TTC549 (cell line): ENCODE measurements around the gene EIF3K.

ENCODE experiments used
- FAIRE-seq: peaks from 2 replicates; lab custom pipeline; 2012; peaks lifted over from hg19 to GRCh38; lab: Jason Lieb, UNC

Gene EIF3K

DNA sequence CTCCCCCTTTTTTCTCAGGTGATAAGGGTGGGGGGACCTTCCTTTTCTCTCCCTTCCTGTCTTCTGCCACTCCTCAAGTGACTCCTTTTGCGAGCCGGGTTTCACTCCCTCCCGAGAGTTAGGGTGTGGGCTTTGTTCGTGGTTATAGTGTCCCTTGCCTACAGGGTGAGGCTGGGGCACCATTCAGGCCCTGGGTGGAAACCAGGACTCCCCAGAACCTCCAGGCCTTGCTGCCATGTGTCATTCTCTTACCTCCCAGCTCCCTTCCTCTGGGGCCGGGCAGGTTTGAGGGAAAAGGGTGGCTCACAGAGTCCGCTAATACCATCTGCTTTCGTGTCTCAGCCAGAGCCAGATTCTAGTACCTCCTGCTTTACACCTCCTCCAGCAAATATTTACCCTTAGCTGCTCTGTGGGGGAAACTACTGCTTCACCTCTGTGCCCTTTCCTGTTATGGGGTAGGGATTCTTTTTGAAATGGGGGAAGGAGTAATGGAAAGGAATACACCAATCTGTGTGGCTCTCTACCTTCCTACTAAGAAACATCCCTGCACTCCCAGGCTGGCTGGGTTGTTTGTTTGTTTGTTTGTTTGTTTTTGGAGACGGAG is 31.3 kb downstream of the EIF3K start:
- no peak for FAIRE-seq

DNA sequence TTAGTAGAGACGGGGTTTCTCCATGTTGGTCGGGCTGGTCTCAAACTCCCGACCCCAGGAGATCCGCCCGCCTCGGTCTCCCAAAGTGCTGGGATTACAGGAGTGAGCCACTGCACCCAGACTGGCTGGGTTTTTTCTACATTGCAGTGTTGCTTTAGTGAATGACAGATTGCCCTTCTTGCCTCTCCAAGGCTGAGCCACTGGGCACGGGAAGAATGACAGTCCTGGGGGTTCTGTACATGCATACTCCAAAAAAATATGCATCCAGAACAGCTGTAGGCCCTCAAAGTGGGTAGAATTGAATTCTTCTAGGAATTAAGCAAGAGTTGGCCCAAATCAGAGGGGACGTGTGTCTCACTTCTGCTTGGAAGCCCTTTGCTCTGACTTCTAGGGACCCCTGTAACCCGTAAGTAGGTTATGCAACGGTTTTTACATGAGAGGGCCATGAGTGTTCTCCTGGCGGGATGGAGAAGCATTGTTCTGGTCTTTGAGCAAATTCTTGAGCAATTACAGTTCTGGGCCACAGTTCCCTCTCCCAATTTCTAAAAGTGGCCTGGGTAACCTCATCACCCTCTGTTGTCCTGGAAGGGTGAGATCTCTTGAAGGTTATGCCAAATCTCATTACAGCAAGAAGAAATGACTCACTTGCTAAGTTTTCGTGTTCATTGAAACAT is 32.1 kb downstream of the EIF3K start:
- FAIRE-seq: no peak

DNA sequence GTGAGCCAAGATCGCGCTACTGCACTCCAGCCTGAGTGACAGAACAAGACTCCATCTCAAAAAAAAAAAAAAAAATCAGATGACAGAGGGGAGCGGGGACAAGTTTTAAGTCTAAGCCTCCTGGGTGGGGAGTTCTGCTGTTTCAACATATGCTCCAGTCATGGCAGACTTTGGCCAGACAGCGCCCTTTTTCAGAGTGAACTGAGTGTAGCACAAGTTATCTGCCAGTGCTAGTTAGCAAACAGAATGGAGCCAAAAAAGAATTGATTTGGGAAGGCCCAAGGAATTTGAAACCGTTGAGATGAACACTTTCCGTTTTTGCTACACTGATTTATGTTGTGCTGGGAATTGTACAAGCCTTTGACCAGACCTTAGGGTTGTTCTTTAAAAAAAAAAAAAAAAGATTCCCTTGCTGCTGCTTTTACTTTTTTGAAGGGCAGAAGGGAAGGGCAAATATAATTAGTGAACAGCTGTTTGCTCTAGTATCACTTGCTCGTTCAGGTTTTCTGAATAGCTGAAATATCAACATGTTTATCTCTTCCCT is 34.1 kb downstream of the EIF3K start:
- FAIRE-seq: no peak

DNA sequence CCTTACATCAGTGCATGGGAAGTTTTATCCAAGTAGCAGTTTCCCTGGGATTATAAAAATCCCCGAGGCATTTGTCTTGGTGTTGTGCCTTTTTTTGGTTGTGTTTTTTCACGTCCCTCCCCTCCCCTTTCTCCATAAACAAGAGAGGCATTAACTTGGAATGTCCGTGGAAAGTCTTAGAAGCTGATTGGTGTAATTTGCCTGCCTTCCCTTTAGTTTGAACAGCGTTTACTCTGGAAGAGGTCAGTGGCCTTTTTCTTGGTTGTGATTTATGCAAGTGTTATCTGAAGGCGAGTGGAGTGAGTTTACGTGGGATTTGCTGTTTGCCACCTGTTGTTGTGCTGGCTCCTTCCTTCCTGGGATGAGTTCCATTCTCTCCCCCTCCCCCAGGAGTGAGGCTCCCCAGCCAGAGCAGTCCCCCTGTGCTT is 35.7 kb downstream of the EIF3K start:
- FAIRE-seq: no peak

DNA sequence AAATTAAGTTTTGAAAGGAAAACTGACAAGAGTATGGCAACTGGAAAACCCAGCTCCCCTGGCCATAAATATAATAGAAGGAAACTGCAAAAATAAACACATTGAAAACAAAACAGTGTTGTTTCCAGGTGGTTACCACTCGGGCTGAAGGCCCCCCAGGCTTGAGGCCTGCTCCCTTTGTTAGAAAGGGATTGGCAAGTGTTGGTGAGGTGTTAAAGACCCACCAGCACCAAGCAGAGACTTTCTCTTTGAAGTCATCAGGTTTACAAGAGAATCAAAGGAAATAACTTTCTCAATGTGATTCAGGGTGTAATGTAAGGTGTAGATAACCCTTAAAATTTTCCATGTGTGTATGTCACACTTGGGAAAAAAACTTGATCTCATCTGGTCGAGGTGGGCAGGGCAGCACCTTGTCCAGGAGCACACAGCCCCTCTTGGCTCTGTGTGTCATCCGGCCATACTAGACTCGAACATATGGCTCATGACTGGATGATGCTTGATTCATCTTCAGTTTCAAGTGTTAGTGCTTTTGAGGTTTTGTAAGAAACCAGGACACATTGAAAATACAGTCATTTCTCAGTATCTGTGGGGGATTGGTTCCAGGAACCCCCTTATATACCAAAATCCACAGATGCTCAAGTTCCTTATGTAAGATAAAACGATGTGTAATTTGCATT is 36.3 kb downstream of the EIF3K start:
- FAIRE-seq: no peak

DNA sequence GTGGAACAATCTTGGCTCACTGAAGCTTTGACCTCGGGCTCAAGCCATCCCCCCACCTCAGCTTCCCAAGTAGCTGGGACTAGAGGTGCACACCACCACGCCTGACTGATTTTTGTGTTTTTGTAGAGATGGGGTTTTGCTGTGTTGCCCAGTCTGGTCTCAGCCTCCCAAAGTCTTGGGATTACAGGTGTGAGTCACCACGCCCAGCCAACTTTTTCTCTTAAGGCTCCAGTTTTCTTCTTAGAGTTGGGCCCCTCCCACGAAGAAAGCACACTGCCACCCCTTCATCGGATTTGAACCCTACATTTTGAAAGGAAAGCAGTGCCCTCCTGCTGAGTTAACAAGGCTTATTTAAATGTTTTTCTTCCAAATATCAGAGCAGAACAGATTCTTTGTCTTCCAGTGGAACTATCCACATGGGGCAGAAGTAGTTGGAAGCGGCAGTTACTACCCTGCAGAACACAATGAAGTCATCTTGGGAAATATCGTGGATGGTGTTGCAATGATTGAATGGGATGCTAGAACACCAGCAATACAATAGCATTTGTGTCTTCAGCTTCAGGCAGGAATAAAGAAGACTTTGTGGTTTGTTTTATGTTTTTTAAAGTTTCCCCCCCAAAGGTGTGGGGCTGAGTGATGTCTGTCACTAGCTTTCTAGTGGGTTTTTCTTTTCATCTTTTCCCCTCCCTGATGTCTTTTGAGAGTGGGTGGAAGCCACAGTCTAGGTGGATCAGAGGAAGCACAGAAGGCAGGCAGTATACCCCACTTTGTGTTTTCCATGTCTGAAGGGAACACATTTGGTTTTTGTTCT is 37.4 kb downstream of the EIF3K start:
- no peak for FAIRE-seq

DNA sequence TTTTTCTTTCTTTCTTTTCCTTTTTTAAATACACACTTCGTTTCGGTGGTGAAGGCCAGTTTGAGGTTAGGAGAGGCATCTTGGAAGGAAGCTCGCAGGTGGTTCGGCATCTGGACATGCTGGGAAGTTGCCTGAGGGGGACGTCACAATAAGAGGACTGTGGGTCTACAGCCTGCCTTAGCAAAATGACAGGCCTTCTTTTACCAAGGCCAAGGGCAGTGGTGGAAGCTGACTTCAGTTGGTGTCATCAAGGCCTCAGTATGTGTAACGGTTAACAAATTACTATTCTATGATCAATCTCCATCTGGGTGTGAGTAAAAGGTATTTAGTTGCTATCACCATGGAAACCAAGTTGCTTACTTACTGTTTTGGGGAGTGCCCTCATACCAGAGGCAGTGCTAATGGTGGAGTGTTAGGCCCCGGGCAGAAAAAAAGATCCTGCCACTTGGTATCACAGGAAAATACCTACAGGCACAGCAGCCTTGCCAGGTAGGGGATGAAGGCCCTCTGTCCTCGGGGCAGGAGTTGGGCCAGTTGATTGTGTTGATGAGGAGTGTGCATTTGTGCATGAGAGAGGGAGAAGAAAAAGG is 38.7 kb downstream of the EIF3K start:
- no peak for FAIRE-seq

DNA sequence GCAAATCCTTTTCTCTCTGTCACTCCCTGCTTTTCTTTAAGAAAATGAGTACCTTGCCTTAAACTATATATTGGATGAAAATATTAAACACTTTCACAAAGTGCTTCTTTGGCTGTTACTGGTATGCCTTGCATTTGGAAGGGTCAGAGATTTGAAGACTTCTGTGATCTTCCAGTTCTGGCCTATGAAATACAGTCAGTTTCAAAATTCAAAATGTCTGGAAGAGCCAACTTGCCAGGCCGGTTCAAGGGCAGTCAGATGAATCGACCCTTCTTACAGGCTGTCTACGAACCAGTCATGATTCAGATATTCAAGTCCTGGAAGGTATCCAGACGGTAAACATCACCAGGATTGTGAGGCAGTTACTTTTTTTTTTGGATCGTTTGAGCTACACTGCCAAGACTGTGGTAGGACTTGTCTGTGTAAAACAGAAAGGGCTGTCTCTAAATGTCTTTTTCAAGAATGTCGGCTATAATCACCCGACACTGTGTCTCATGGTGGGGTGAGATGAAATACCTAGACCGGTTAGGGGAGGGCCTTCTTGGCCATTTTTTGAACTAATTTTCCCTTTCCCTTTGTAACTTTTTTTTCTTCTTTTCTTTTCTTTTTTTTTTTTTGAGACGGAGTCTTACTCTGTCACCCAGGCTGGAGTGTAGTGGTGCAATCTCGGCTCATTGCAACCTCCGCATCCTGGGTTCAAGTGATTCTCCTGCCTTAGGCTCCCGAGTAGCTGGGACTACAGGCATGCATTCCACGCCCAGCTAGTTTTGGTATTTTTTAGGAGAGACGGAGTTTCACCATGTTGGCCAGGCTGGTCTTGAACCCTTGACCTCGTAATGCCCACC is 39.7 kb downstream of the EIF3K start:
- FAIRE-seq: no peak

DNA sequence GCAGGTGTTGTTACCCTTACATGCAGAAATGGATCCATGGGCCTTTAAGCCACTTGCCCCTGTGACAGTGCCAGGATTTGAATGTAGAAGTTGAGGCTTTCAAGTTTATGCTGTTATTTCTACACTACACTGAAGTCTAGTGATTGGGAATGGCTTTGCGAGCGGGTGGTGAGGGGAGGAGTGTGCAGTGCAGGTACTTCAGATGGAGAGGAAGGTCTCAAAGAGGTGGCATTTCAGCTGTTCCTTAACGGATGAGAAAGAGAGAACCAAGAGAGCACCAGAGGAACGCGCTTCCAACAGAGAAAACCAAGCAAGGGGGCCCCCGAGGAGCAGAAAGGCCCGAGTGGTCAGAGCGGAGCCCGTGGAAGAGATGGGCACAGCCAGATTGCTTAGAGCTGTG is 41.7 kb downstream of the EIF3K start:
- no peak for FAIRE-seq

DNA sequence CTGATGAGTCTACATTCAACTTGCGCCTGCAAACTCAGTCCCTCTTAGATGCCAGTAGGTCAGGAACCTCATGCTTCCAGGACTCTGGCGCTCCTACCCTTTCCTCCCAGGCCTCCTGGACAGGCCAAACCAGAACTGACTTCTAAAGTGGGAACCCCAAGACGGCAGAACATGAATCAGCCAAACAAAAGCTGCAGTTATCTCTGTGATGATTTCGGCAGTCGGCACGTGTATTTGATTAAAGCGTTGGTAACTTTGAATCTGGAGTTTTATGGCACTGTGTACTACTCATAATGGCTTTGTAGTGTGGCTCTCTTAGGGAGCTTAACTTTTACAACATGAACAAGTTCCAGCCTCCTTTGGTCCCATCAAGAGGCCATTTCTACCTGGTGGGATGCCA is 42.1 kb downstream of the EIF3K start:
- FAIRE-seq: no peak

DNA sequence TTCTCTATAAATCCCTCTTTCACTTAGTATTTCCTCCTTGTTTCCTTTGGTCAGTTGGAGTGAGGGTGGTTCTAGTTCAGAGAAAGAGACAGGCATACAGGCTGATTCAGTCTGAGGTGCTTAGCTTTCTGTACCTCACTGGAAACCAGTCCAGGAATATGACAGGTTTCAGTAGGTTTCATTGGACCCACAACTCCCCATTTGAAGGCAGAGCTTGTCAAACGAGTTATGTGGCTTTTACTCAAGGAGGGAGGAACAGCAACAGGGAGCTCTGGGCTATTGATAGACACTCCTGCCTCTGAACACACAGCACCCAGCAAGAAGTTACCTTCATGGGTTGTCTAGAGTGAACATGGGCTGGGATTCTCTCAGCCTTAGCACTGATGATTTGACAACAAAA is 43.0 kb downstream of the EIF3K start:
- no peak for FAIRE-seq

DNA sequence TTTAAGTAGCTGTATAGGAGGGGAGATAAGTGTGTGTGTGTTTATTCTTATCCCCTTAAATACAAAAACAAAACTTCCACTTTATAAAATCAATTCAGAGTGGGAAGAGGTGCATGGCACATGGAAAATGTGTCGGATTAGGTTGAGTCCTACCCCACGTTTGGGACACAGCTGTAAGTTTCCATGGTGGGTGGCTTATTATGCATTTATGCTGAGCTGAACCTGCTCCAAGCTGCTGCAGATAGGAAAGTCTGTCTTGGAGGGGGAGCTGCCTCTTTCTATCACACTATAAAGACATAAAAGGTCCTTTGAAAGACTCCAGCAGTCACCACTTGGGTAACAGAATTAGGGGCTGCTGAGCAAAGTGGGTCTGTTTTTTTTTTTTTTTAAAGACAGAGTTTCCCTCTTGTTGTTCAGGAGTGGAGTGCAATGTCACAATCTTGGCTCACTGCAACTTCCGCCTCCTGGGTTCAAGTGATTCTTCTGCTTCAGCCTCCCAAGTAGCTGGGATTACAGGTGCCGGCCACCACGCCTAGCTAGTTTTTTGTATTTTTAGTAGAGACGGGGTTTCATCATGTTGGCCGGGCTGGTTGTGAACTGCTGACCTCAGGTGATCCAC is 43.7 kb downstream of the EIF3K start:
- no peak for FAIRE-seq

DNA sequence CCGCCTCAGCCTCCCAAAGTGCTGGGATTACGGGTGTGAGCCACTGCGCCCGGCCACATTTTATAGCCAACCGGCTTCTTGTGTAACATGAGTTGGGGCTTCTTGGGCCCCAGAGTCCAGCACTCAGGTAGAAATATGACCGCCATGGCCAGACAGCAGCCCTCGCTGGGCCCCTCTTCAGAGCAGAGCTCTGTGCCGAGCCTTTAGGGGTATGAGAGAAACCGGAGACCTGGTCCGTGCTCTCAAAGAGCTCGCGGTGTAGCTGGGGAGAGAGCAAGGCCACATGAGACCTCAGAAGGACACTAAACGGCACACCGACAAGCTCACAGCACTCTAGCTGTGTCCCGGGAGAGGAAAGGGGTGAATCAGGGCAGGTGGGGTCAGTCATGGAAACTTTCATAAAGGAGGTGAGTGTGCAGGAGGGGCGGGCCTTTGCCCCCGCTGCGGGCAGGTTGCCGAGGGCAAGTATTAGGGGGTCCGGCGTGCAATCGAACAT is 44.2 kb downstream of the EIF3K start:
- FAIRE-seq: no peak

DNA sequence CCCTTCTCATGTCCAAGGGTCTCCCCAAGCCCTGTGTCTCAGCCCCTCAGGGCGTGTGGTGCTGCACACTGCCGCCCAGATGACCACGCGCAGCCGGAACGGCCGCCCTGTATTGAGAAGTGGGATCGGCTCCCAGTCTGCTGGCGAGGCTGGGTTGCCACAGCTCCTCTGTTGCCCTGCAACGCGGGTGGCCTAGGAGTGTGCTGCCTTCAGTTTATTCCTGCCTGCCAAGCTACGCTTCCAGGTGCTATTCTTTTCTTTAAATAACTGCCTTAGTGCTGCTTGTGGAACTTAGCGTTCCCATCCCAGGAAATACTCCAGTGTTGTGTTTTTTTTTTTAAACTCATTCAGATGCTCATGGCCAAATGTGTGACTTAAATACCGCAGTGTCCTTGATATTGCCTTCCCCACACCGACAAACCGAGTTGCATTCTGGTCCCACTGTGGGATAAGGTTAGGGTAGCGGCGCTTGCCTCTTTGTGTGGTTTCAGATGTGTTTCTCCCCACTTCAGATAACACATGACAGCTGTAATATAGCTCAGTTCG is 45.0 kb downstream of the EIF3K start:
- no peak for FAIRE-seq

DNA sequence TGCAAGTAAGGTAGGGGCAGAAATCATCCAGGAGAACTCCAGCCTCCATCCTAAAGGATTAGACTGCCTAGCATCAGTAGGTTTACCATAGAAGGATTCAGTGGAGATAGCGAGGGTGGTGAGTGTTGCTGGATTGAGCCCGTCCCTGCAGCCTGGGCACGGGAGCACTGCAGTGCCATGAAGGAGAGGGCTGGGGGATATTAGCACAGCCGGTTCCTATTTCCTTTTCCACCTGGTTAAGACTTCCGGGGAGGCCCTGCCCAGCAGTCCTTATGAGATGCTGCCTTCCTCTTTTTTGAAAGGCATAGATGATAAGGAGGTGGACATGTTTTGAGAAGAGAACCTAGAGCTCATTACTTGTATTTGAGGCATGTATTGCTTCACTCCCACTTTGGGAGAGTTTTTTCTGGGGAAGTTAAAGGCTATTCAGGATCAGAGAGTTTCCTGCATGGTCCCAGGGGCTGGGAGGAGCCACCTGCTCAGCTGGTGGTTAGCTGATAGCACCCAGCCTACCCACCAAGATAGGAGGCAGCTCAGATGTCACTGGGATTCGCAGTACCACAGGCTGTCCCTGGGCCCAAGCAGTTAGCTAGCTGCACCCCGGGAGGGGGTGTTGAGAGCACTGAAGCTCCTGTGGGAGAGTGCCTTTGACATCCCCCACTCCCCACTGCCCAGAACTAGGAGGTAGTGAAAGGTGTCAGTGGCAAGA is 45.7 kb downstream of the EIF3K start:
- no peak for FAIRE-seq

DNA sequence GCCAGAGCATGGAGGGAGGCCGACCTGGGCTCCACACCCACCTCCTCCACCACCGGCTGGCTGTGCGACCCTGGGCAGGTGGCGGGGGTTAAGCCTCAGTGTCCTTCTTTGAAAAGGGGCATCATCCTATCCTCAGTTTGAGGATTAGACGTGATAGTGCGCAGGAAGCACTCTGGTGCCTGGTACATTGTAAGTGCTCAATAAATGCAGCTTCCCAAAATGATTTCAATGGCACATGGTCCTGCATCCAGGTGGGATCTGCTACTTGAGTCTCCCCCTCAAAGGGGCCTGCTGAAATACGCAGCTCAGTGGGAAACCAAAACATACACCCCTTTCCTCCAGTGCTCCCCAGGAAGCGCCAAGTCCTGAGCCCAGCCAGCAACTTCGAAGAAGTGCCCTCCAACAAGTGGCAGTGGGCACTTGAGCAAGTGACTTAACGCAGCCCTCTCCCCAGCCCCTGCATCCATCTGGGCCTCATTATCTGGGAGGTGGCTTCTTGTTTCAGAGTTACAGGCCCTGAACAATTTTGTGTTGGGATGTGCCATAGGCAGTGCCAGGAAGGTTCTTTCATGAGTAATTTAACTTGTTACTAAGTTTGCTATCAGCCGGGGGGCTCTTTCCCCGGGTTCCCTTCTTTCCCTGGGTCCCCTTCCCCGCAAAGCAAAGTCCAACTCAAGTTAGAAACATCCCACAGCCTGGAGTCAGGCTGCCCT is 46.4 kb downstream of the EIF3K start:
- FAIRE-seq: no peak

DNA sequence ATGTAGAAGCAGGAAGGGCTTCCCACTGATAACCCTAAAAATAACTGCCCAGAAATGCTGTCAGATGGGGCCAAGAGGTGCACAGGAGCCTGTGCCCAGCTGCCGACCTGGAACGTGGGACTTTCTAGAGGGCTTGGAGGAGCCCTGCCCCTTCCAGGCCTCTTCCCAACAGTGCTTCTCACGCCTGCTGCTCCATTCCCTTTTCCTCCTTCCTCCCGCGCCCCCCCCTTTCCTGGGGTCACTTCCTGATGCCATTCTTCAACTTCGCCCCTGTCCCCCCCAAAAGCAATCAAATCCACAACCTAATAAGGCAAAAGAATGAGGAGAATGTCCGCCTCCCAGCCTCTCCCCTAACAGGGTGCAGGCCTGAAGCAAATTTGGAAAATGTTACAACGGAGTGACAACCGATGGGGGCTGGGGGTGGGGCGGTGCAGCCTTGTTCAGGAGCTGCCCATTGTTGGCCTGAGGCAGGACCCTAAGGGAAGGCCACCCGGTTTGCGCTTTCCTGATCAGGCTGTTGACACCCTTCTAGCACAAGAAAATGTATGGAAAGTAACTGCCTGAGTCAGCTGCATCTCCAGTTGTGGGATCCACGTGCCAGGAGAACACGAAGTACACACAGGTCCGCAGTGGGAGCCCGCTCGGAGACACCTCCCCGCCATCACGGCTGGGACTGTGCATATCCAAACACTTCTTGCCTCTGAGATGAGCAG is 47.1 kb downstream of the EIF3K start:
- no peak for FAIRE-seq
